ENCODE measurements around the gene ZNF324.
"Not testable (repeated sequence)": the region's sequence is repeated elsewhere in the genome, so short reads cannot be mapped to it uniquely, and the experiment has no call there.

Gene ZNF324

DNA sequence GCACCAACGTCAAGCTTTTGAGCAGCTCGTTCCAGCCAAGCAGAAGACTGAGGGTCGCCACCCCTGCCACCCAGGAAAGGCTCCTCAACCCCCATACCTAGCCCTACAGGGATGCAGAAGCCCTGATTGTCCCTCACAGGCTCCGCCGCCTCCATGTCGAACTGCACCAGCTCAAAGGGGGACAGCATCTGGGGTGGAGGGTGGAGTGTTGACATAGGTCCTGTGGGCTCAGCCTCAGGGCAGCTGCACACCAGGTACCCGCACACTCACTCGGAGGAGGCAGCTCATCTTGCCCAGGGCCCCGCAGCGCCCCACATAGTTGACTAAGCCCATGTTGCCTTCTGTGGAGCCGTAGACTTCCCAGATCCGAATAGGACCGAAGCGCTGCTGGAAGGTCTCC, 33.4 kb downstream of the ZNF324 start:
- DNase-seq (ENCODE audit: low read depth): no peak

DNA sequence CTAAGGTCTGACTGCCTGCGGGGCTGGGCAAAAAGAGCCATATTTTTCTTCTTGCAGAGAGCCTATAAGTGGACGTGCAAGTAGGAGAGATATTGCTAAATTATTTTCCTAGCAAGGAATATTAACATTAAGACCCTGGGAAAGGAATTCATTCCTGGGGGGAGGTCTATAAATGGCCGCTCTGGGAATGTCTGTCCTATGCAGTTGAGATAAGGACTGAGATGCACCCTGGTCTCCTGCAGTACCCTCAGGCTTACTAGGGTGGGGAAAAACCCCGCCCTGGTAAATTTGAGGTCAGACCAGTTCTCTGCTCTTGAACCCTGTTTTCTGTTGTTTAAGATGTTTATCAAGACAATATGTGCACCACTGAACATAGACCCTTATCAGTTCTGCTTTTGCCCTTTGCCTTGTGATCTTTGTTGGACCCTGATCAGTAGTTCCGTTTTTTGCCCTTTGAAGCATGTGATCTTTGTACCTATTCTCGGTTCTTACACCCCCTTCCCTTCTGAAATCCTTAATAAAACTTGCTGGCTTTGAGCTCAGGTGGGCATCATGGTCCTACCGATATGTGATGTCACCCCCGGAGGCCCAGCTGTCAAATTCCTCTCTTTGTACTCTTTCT, 40.8 kb downstream of the ZNF324 start:
- not testable (repeated sequence) for DNase-seq (ENCODE audit: low read depth)

DNA sequence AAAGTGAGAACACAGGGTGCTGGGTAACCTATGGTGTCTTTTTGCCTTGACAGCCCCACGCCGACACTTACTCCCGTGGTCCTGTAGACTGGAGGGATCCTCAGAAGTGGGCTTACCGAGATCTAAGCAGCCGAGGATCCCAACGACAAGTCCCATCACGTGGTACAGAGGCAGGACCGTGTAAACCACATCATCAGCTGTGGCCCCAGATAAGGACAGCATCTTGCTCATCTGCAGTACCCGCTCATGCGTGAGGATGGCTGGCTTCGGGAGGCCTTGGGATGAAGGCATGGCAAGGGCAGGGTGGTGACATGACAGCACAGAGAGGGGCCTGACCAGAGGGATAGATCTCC, 42.8 kb downstream of the ZNF324 start:
- DNase-seq (ENCODE audit: low read depth): no peak

DNA sequence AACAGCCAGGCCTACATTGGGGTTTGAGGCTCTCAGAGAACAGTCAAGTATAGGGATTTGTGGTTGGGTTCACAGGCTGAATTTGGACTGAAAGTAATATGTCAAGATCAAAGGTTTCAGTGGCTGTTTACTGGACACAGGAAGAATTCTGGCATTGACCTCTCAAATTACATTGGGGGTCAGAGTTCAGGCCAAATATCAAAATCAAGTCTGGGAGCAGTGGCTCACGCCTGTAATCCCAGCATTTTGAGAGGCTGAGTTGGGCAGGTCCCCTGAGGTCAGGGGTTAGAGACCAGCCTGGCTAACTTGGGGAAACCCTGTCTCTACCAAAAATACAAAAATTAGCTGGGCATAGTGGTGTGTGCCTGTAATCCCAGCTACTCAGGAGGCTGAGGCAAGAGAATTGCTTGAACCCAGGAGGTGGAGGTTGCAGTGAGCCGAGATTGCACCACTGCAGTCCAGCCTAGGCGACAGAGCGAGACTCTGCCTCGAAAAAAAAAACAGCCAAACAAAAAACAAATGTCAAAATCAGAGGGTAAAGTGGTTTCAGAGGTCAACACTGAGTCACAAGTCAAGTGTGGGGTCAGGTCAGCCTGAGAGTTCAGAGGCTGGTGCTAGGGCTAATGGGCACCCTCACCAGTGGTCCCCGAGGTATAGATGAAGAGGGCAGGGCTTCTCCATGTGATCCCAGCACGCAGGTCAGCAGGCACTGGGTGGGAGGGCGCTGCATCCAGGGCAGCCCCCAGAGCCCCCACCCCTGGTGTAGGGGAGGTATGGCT, 43.4 kb downstream of the ZNF324 start:
- DNase-seq (ENCODE audit: low read depth): no peak

DNA sequence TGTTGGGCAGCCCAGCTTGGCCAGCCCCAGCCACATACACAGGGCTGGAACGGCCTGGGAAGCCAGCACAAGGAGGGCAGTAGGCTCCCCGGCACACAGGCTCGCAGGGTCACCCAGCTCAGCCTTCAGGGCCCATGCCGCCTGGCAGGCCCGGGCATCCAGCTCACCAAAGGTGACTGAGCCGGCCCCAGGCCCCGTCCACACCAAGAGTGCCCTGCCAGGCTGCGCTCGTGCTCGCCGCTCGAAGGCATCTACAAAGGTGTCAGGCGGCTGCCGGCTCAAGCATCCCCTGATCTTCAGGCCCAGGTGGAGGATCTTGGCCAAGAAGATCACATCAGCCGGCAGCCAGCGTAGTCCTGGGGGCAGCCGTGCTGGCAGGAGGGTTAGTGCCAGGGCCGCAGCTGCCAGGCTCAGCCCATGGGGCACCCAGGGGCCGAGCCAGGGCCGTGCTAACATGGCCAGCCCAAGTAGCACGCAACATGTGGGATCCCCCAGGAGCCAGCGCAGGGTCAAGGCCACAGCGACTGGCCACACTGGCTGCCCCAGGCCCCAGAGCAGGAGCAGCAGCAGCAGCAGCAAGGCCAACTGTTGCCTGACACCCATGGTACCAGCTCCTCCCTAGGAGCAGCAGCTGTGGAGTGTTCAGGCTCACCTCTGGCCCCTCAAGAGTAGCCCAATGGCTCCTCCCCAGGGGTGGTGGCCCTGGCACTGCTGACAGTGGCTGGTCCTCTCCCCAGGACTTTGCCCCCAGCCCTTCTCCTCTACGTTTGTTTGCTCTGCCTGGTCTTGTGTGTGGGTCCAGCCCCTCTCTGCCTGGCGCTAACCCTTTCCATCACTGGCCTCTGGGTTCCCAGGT, 44.7 kb downstream of the ZNF324 start, which contains the start of gene SLC27A5:
Gene SLC27A5 (minus strand): TSS at position 640 of the 856 bp plus-strand sequence. CDS start 37 bp downstream, at position 603.
- no peak for DNase-seq (ENCODE audit: low read depth)

DNA sequence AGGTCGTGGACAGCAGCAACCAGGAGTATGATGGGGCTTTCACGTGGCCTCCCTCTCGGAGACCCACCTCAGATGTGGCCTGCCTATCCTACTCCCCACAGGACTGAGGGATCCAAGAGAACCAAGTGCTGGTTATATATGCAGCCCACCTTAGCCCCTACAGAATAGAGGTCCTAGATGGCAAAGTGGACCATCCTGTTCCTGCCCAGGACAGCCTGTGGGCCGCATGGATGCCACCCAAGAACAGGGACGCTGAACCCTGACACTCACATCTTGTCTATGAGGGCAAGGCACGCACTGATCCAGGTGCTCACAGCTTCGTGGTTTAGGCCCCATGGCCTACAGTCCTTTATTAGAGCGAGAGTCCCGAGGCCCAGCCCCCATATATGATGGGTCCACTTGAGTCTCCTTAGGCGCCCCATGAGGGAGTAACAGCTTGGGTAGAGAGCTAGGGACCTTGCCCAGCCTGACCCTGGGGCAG, 46.4 kb downstream of the ZNF324 start:
- DNase-seq (ENCODE audit: low read depth): no peak

DNA sequence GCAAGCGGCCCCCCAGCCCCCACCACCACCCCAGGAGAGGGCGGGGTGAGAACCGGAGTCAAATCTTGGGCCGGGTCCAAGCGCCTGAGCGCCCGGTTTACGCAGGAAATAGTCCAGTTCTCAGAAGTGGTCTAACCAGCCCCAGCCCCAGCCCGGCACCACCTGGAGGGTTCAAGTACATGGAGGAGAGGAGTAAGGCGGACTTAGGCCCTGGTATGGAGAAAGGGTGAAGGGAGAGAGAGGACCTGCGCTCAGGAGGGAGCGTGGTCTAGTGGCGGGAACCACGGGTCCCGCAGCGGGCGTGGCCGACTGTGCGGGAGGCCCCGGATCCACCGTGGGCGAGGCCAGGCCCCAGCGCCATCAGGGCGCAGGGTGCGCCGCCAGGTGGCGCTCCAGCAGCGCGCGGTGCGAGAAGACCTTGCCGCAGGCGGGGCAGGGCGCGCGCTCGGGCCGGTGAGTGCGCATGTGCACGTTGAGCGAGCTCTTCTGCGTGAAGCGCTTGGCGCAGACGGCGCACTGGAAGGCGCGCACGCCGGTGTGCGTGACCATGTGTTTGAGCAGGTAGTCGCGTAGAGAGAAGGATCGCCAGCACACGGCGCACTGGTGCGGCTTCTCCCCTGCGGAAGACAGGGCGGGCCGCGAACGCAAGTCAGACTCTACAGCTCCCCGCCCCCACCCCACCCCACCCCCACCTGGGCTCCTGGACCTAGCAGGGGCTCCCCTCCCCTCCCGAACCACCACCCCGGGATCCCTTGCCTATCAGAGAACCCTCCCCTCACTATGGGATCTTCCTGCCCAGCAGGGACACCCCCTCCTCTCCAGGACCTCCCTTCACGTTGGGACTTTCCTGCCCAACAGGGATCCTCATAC, 47.0 kb downstream of the ZNF324 start:
- peak; percentile 85 for DNase-seq (ENCODE audit: low read depth)

DNA sequence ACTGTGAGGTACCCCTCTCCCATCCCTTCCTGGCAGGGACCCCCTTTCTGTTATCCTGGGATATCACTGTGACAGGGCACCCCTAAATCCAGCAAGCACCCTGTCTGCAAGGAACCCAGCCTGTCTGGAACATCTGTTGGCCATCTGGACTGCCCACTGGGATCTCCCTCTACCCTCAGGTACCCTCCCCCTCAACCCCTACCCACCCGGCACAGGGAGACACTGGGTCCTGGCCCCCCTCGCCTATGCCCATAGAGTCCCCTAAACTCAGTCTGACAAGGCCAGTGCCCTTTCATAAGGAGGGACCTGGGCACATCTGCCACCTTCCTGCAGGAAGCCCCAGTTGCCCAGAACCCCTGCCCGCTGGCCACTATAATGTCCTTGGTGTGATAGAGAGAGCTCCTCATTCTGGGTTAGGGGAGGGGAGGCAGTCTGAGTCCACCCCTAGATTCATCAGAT, 47.7 kb downstream of the ZNF324 start:
- DNase-seq (ENCODE audit: low read depth): no peak

DNA sequence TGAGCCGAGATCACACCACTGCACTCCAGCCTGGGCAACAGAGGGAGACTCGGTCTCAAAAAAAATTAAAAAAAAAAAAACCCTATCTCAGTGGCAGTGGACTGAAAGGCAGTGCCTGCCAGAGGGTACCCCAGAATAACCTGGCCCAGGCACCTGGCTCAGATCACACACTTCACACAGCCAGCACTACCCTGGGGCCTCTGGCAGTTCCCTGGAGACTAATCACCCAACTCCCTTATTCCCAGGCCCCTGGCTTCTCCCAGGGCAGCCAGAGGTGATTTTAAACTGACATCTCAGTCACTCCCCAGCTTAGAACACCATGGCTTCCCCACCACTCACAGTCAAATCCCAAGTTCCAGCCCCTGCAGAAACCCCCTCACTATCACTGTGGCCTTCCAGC, 48.4 kb downstream of the ZNF324 start:
- DNase-seq (ENCODE audit: low read depth): no peak

DNA sequence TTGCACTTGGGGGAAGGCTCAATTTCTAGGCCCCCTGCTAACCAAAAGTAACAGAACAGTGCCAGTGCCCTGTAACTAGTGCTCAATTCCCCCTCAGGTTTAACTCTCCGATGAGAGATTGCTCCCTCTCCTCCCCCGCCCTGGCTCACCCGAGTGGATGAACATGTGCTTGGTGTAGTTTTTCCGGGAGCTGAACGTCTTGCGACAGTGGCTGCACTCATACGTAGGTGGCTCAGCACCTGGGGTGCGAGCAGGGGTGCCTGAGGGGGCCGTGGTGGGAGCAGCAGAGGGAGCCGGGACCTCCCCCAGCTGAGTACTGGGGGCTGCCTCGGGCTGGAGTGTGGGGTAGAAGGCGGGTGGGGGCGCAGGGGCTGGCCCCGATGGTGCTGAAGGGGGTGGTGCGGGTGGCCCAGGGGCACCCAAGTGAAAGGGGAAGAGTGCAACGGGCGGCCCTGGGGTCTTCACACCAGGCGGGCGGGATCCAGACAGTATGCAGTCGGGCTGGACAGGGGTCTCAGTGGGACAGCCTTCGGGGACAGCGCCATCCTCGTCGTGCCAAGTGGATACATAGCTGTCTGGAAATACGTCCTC, 49.5 kb downstream of the ZNF324 start:
- no peak for DNase-seq (ENCODE audit: low read depth)

DNA sequence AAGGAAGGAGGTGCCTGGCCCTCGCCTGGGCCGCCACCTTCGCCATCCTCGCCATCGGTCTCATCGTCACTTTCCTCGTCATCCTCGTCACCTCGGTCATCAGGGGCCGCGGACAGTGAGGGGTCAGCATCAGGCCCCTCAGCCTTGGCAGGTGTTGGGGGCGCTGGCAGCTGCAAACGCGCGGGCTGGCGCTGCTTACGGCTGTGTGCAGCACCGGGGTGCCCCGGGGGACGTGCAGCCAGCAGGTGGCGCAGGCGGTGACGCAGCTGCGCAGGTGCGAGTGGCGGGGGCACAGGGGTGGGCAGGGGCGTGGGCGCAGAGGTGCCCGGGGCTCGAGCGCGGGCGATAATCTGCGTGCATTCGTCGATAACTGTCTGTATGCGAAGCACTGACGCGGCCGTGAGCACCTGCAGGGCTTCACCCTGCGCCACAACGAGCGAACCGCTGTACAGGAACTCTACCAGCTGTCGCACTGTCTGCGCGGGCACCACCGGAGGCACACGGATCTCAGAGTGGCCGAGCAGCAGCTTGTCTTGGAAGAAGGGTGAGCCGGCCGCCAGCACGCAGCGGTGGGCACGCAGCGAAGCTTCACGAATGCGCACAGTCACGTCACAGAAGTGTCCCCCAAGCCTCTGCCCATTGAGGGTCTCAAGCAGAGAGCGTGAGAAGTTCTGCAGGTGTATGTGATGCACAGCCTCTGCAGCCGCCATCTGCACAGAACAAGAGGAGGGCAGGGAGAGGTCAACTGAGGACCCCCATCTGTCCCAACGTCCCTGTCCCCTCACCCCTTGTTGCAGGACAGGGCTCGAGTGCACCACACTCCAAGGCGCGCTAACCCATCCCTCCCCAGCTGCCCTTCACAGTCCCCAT, 50.3 kb downstream of the ZNF324 start:
- no peak for DNase-seq (ENCODE audit: low read depth)

DNA sequence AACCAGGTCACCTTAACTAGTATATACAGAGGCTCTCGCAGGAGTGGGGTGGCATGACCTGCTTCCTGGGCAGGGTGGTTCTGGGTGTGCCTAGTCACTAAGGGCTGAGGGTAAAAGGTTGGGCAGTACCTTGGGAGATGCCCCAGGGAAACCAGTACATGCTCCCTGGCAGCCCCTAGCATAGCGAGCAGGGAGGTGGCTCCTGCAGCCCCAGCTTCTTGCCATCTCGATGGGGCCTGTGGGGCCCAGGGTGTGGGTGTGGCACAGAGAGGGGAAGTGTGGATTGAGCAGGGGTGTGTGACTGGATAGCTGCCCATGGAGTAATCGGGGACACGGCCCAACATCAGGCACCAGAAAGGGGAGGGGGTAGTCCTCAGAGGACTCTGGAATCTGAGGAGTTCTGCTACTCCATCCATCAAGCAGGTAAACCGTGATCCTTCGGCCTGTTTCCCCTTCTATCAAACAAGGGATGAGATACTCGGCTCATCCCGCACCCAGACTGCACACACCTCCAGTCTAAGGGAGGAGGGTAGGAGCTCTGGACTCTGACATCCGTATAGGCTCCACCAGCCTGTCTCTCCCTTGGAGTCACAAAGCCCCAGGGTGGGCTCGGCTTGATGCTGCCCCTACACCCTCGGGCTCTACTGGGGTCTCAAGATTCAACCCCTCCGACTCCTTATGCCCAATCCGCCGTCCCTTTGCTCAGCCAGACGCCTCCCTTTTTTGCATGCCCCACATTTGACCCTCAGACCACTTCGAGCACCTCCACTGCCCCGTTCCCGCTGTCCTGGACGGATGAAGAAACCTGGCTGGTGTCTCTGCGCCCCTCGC, 51.6 kb downstream of the ZNF324 start:
- DNase-seq (ENCODE audit: low read depth): no peak

DNA sequence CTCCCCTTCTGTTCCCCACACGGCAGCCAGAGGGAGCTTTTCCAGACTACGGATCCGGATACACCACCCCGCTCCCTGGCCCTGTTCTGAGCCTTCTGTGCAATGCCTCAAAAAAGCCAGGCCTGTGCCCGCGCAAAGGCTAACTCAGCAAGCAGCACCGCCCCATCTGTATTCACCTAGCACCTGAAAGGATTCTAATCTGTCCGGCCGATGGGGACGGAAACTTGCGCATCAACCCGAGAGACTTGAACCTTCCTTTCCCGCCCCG, 52.1 kb downstream of the ZNF324 start:
- no peak for DNase-seq (ENCODE audit: low read depth)

DNA sequence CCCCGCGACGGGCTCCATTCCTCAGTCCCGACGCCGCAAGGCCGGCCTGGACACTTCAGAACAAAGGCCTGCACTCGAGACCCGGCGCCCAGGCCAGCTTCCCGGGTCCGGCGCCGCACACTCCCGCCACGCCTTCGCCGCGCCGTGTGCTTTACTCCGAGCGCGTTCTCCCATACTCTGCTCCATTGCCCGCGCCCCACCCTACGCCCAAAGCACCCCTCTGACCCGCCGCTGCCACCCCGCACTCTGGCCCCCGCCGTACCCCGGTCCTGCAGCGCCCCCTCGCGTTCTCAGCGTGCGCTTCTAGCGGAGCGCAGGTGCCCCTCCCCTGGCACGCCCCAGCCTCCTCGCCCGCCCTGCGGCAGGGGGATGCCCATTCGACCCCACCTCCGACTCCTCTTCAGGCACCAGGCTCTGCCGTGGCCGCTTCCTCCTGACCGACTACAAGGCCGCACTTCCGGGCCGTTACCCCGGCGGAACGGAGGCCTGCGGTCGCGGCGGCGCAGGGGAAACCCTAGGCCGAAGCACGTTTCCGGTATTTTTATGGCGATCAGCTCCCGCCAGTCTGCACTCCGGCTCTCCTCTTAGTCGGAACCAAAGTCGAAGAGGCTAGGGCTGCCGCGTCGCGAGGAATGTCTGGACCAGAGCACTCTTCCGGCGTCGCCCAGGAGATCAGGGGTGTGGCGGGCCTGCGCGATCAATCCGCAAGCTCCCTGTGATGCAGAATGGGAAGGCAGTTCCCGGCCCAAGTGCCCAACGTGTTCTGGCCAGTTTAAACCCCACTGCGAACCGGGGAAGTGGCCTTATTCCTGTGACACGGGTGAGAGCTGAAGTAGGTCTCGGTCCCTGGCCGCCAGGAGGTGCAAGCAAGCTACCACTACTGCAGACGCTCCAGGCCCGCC, 52.7 kb downstream of the ZNF324 start, which contains the start of gene ZBTB45:
Gene ZBTB45 (minus strand): TSS at position 456 of the 902 bp plus-strand sequence. CDS start 2,137 bp downstream, outside the sequence.
- peak; percentile 75 for DNase-seq (ENCODE audit: low read depth)

DNA sequence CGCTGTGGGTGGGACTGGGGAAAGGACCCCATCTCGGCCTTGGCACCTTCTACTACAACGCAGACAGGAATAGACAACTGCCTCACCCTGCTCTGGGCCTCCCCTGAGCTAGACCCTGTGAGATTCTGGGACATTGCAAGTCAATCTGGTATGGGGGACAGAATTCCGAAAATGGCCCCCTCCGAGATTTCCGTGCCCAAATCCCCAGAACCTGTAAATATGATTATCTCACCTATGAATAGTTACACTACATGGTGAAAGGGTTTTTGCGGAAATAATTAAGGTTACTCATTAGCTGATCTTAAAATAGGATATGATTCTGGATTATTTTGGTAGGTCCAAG, 53.3 kb downstream of the ZNF324 start:
- no peak for DNase-seq (ENCODE audit: low read depth)

DNA sequence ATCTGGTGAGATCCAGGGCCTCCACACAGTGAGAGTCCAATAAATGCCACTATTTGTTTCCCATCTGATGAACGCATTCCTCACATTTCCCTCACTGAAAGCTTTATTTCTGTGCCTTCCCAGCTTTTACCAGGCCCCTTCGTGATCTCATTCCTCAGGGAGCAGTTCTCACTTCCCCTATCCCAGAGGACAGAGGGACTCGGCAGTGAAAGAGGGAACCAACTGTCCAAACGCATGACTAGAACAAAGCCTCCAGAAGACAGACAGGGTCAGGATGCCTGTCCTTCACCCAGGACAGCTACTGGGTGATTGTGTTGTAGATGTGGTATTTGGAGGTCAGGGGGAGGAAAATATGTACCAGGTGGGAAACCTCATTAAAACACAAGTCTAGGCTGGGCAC, 54.8 kb downstream of the ZNF324 start:
- DNase-seq (ENCODE audit: low read depth): no peak

DNA sequence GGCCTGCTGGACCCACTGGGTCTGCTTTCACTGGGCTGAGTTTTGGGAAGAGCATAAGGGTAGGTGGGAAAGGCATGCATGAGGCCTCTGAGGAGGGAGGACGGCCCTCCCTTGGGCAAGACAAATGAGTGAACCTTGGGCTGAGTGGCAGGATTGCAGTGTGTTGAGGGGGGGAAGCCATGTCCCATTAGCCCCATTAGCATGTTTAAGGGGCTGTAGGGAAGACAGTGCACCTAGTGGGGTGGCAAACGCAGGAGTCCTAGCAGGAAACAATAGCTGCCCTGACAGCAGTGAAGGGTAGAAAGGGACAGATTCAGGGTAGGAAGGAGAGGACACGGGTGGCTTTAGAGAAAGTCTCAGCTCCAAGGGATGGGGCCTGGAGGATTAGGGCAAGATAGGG, 55.8 kb downstream of the ZNF324 start:
- DNase-seq (ENCODE audit: low read depth): no peak
